HepG2 (cell line): ENCODE results near the gene LAMB4. TPM values are rescaled to one million over a fixed set of nuclear protein-coding genes. Genes with fewer than 3 reads are reported as not detected.

Source experiments
- ATAC-seq: fragments of 200-7000 bp; cut with Tn5 transposase; 3 replicates; pipeline ENCODE4 v1.9.1; 2020; ENCODE audit warnings: mild to moderate bottlenecking, moderate library complexity
- BruUV-seq: library from RNA; stranded (reverse); fragments of 400-500 nt; replicated peaks from 2 replicates; lab custom pipeline; 2021; lab: Mats Ljungman, UMichigan
- CTCF ChIA-PET: fragments of 300-600 bp; formaldehyde crosslinking; extraction: SDS; loops from one replicate; lab custom pipeline; 2021; ENCODE audit warnings: low total read pairs, inconsistent platforms, low intra/inter-chr PET ratio; lab: Yijun Ruan, JAX
- POLR2A ChIA-PET: fragments of 350-600 bp; sonication (Branson Sonifier 250); formaldehyde crosslinking; loops from one replicate; lab custom pipeline; 2020; ENCODE audit warnings: antibody characterized with exemption, inconsistent platforms; lab: Yijun Ruan, JAX
- DNase-seq: peaks from one replicate; pipeline ENCODE4 v3.0.0-alpha.2; 2015; ENCODE audit warnings: low spot score
- FAIRE-seq: peaks from 3 replicates; lab custom pipeline; 2011; peaks lifted over from hg19 to GRCh38; lab: Jason Lieb, UNC
- H2AFZ ChIP-seq: one replicate; pipeline ENCODE4 v1.6.1; 2011; ENCODE audit warnings: low read length, inconsistent platforms
- H3K27ac ChIP-seq: fragments of 300-600 bp; 3 replicates; pipeline ENCODE4 v1.8.0; 2011; ENCODE audit warnings: mixed run types, mild to moderate bottlenecking, mixed read lengths, low read length, inconsistent platforms; ENCODE audit not compliant: insufficient read depth; ENCODE audit errors: extremely low read length
- H3K27me3 ChIP-seq, 2 experiments: fragments of 200-600 bp in 1 of 2; 2 replicates in 1 of 2; 3 replicates in 1 of 2; pipeline versions ENCODE4 v1.6.0 to v1.8.0; 2011; ENCODE audit warnings: low read length in 2 of 2, mild to moderate bottlenecking in 2 of 2, moderate library complexity in 2 of 2, inconsistent platforms in 1 of 2; ENCODE audit not compliant: insufficient read depth in 2 of 2, control insufficient read depth in 1 of 2
- H3K36me3 ChIP-seq, 2 experiments: fragments of 200-600 bp in 1 of 2; replicated peaks in 1 of 2; 2 replicates in 1 of 2; 3 replicates in 1 of 2; pipeline versions ENCODE4 v1.5.1 to v1.8.0; 2011; ENCODE audit warnings: low read length in 2 of 2, inconsistent platforms in 1 of 2; ENCODE audit not compliant: insufficient read depth in 2 of 2, control insufficient read depth in 1 of 2
- H3K4me1 ChIP-seq: 2 replicates; pipeline ENCODE4 v1.5.1; 2012; ENCODE audit warnings: low read length, inconsistent platforms; ENCODE audit not compliant: insufficient read depth
- H3K4me2 ChIP-seq: 2 replicates; pipeline ENCODE4 v1.6.0; 2011; ENCODE audit warnings: low read depth, low read length, inconsistent platforms
- H3K4me3 ChIP-seq, 3 experiments: fragments of 200-600 bp in 1 of 3; sonication (generic), shearing (Covaris generic) in 1 of 3; replicated peaks in 1 of 3; 2 replicates each; pipeline ENCODE4 v1.5.1; 2011 to 2016; ENCODE audit warnings: low read length in 3 of 3, inconsistent platforms in 2 of 3, low read depth in 2 of 3, mild to moderate bottlenecking in 2 of 3, control low read depth in 1 of 3, mixed read lengths in 1 of 3; ENCODE audit not compliant: insufficient read depth in 1 of 3
- H3K79me2 ChIP-seq: one replicate; pipeline ENCODE4 v1.6.1; 2011; ENCODE audit warnings: low read length, inconsistent platforms; ENCODE audit not compliant: insufficient read depth
- H3K9ac ChIP-seq: 2 replicates; pipeline ENCODE4 v1.6.0; 2011; ENCODE audit warnings: mild to moderate bottlenecking, low read depth, low read length, inconsistent platforms; ENCODE audit not compliant: insufficient read depth
- H3K9me3 ChIP-seq: 2 replicates; pipeline ENCODE4 v1.5.1; 2012; ENCODE audit warnings: mild to moderate bottlenecking, low read length
- H4K20me1 ChIP-seq: 2 replicates; pipeline ENCODE4 v1.6.0; 2011; ENCODE audit warnings: inconsistent platforms, mild to moderate bottlenecking, low read length, moderate library complexity; ENCODE audit not compliant: insufficient read depth
- BHLHE40 ChIP-seq: IDR thresholded peaks from 2 replicates; pipeline ENCODE4 v1.6.1; 2011; ENCODE audit warnings: low read length, improper control_type of control experiment
- ETV5 ChIP-seq: IDR thresholded peaks from 2 replicates; pipeline ENCODE4 v1.6.1; 2018; ENCODE audit warnings: missing biosample characterization, missing genetic modification reagents, inconsistent platforms, borderline replicate concordance
- GTF2F1 ChIP-seq: fragments of 150-350 bp; IDR thresholded peaks from 2 replicates; pipeline ENCODE4 v1.6.1; 2014; ENCODE audit warnings: low read length
- HNRNPL ChIP-seq: fragments of 200-400 bp; formaldehyde crosslinking; IDR thresholded peaks from 2 replicates; pipeline ENCODE4 v1.6.1; 2017; ENCODE audit warnings: mild to moderate bottlenecking, low read depth, low read length
- MXD4 ChIP-seq: IDR thresholded peaks from 2 replicates; pipeline ENCODE4 v1.6.1; 2016; ENCODE audit warnings: mild to moderate bottlenecking, missing biosample characterization, missing genetic modification reagents
- NFE2 ChIP-seq: sonication (generic); formaldehyde crosslinking; IDR thresholded peaks from 2 replicates; pipeline ENCODE4 v1.4.0; 2020; ENCODE audit warnings: missing genetic modification reagents
- SRSF9 ChIP-seq: fragments of 200-400 bp; formaldehyde crosslinking; IDR thresholded peaks from 2 replicates; pipeline ENCODE4 v1.6.1; 2018; ENCODE audit warnings: borderline replicate concordance, mild to moderate bottlenecking, low read depth, low read length; ENCODE audit not compliant: insufficient read depth, poor library complexity, severe bottlenecking
- STAG1 ChIP-seq: sonication (generic); formaldehyde crosslinking; IDR thresholded peaks from 2 replicates; pipeline ENCODE4 v1.4.0; 2020; ENCODE audit warnings: missing genetic modification reagents
- ZC3H4 ChIP-seq: sonication (generic); formaldehyde crosslinking; IDR thresholded peaks from 2 replicates; pipeline ENCODE4 v1.4.0; 2020; ENCODE audit warnings: missing genetic modification reagents, borderline replicate concordance
- ZFP90 ChIP-seq: sonication (generic); formaldehyde crosslinking; IDR thresholded peaks from 2 replicates; pipeline ENCODE4 v1.8.0; 2022; ENCODE audit warnings: missing genetic modification reagents, mild to moderate bottlenecking, inconsistent platforms, borderline replicate concordance
- ZNF691 ChIP-seq: sonication (generic); formaldehyde crosslinking; IDR thresholded peaks from 2 replicates; pipeline ENCODE4 v1.4.0; 2020; ENCODE audit warnings: missing genetic modification reagents, low read depth, mild to moderate bottlenecking, borderline replicate concordance
- ZNF720 ChIP-seq: sonication (generic); formaldehyde crosslinking; IDR thresholded peaks from 2 replicates; pipeline ENCODE4 v1.4.0; 2020; ENCODE audit warnings: missing genetic modification reagents
- ZNF790 ChIP-seq: sonication (generic); formaldehyde crosslinking; IDR thresholded peaks from 2 replicates; pipeline ENCODE4 v1.8.0; 2022; ENCODE audit warnings: missing genetic modification reagents, mild to moderate bottlenecking, borderline replicate concordance
- ZSCAN21 ChIP-seq: sonication (generic); formaldehyde crosslinking; IDR thresholded peaks from 2 replicates; pipeline ENCODE4 v1.8.0; 2022; ENCODE audit warnings: mild to moderate bottlenecking, missing genetic modification reagents, moderate library complexity, borderline replicate concordance
- in situ Hi-C: cut with HindIII; loops from 2 replicates; pipeline ENCODE4 v1.10.0; 2017; ENCODE audit warnings: low pct_unique_long_range_greater_than_20kb; ENCODE audit not compliant: extremely low pct_ligation_motif_present
- intact Hi-C: fragments of 100-400 bp; cut with micrococcal nuclease; formaldehyde crosslinking; loops from one replicate; pipeline ENCODE4 v1.10.0; 2022; ENCODE audit not compliant: unreplicated experiment
- polyA plus RNA-seq, 8 experiments: library from polyadenylated mRNA; depleted of rRNA in 3 of 8; stranded (reverse) in 7 of 8; unstranded in 1 of 8; fragments of >200 nt; fragmentation: Illumina TruSeq in 4 of 8; extraction: Trizol in 4 of 8; gene quantifications; 2 replicates each; pipeline versions ENCODE4 v1.2.1 to v1.2.3, GENCODE V29; 2011 to 2016; ENCODE audit warnings: low read depth in 4 of 8, missing spikeins in 1 of 8, mixed read lengths in 1 of 8; ENCODE audit not compliant: insufficient read depth in 1 of 8
- total RNA-seq, 5 experiments: library from RNA; depleted of rRNA; stranded (reverse); fragments of >200 nt; fragmentation: Illumina TruSeq; extraction: Trizol; gene quantifications; 2 replicates each; pipeline ENCODE4 v1.2.3, GENCODE V29; 2016; ENCODE audit warnings: low read depth in 1 of 5
- TF ChIP-seq, protein P1 (sequence below): sonication (generic); formaldehyde crosslinking; IDR thresholded peaks from 2 replicates; pipeline ENCODE4 v1.4.0; 2020; ENCODE audit warnings: mild to moderate bottlenecking, missing genetic modification reagents
- TF ChIP-seq, protein P2 (sequence below): sonication (generic); formaldehyde crosslinking; IDR thresholded peaks from 2 replicates; pipeline ENCODE4 v1.4.0; 2020; ENCODE audit warnings: mild to moderate bottlenecking, missing genetic modification reagents

The LAMB4 gene
- total and polyA plus RNA-seq, 2 of the 13 experiments (the other 11 are each of a cell fraction or from before 2014, with no cell fraction given), result 0.05 TPM; not detected in 1

DNA sequence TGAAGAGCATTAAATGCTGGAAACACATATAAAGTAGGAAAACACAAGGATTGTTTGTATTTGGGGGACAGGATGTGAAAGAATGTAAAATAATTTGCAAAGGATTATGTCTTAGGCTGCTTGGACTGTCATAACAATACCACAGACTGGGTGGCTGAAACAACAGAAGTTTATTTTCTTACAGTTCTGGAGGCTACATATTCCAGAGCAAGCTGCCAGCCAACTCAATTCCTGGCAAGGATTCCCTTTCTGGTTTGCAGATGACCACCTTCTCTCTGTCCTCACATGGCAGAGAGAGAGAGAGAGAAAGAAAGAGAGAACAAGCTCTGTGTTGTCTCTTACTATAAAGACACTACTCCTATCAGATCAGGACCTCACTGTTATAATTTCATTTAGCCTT is 8.8 kb upstream of the LAMB4 start:
- DNase-seq (no peak), FAIRE-seq (no peak), ATAC-seq (no peak)
- TF ChIP-seq ETV5 (CRISPR knock-in tag) (no peak), NFE2 (CRISPR knock-in tag) (no peak), HNRNPL (no peak), ZFP90 (CRISPR knock-in tag) (no peak), ZNF720 (CRISPR knock-in tag) (no peak), BHLHE40 (no peak), GTF2F1 (no peak), ZNF691 (CRISPR knock-in tag) (no peak), MXD4 (no peak), ZNF790 (CRISPR knock-in tag) (no peak), ZSCAN21 (CRISPR knock-in tag) (no peak), SRSF9 (no peak), STAG1 (CRISPR knock-in tag) (no peak), ZC3H4 (CRISPR knock-in tag) (no peak)
- TF ChIP-seq, protein P1, sequence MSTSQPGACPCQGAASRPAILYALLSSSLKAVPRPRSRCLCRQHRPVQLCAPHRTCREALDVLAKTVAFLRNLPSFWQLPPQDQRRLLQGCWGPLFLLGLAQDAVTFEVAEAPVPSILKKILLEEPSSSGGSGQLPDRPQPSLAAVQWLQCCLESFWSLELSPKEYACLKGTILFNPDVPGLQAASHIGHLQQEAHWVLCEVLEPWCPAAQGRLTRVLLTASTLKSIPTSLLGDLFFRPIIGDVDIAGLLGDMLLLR (CRISPR knock-in tag), result no peak
- TF ChIP-seq, protein P2, sequence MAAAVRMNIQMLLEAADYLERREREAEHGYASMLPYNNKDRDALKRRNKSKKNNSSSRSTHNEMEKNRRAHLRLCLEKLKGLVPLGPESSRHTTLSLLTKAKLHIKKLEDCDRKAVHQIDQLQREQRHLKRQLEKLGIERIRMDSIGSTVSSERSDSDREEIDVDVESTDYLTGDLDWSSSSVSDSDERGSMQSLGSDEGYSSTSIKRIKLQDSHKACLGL (CRISPR knock-in tag), result no peak
- Histone ChIP-seq H3K79me2 (no peaks in the 10 kb centered on the region), H2AFZ (no peak overlapping the region), H3K36me3 (no peaks in the 10 kb centered on the region), H3K27ac (no peak overlapping the region), H3K4me1 (no peaks in the 10 kb centered on the region), H3K9me3 (no peaks in the 10 kb centered on the region), H4K20me1 (no peaks in the 10 kb centered on the region), H3K4me3 (no peak overlapping the region), H3K9ac (no peak overlapping the region), H3K4me2 (no peak overlapping the region), H3K27me3 (no peaks in the 10 kb centered on the region)
- POLR2A ChIA-PET, result no interaction called here
- in situ Hi-C loops, result no loop called here
- BruUV-seq, result no TSS peak
- intact Hi-C loops, result no loop called here
- CTCF ChIA-PET, result no interaction called here
